Stimulated activated CD4-positive, alpha-beta T cell treated with anti-CD3 and anti-CD28 coated beads, Interleukin-4, amount 100 ng/mL, for 24 hours (primary cell): ENCODE results near the gene FBH1.
"Not testable (repeated sequence)": the region's sequence is repeated elsewhere in the genome, so short reads cannot be mapped to it uniquely, and the experiment has no call there.

Experiments
- DNase-seq: peaks from one replicate; pipeline ENCODE4 v3.0.0-alpha.2; 2020

FBH1 gene

GRCh38 chr10:5905854-5906507 is 15.9 kb downstream of the FBH1 start:
- DNase-seq: no peak

DNA sequence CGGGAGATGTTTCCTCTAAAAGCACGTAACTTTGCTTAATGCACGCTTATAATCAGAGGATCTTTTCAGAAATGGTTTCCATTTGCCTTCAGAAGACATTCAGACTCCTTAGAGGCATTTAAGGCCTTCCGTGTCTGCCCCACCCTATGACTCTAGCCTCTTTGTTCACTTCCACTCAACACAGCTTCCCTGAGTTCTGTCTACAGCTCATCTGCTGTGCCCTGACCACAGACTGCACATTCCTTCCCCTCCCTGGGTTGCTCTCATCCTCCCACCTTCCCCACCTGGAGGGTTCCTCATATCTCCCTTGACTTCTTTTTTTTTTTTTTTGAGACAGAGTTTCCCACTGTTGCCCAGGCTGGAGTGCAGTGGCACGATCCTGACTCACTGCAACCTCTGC is 16.6 kb downstream of the FBH1 start:
- DNase-seq: no peak

DNA sequence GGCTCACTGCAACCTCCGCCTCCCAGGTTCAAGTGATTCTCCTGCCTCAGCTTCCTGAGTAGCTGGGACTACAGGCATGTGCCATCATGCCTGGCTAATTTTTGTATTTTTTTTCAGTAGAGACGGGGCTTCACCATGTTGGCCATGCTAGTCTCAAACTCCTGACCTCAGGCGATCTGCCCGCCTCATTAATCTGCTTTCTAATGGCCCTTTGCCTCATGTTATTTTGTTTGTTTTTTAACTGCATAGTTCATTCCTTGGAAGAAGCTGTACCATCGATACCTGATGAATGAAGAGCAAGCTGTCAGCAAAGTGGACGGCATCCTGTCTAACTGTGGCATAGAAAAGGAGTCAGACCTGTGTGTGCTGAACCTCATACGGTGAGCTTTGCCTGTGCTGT is 18.6 kb downstream of the FBH1 start:
- DNase-seq: not testable (repeated sequence)

DNA sequence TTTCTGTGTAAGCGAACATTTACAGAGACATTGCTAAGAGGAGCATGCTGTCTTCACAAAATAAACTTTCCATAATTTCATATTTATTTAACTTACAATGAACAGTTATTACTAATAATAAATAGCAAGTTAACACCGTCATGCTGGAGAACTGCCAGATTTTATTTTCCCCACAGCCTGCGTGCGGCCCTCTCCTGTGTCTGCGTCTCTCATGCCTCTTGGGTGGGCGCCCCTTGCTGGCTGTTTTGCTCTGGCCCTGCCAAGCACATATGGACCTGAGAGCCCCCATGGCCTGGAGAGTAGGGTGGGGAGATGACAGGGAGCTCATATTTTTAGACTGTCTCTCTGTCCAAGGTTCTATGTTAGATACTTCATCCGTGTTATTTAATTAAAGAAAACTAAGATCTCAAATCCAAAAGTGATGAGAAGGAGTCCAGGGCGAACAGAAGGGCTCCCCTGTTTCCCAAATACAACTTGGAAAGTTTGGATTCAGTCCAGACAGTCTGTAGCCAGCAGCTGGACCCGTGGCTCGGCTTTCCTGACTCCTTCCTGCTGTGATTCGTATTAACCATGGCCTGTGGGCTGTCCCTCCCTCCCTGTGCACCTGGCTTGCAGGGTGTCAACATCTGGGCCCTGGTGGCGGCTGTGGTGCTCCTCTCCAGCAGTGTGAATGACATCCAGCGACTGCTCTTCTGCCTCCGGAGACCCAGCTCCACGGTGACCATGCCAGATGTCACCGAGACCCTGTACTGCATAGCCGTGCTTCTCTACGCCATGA is 20.5 kb downstream of the FBH1 start:
- DNase-seq: no peak

GRCh38 chr10:5911670-5912069 is 21.6 kb downstream of the FBH1 start:
- DNase-seq: no peak

GRCh38 chr10:5913736-5914135 is 23.7 kb downstream of the FBH1 start:
- no peak for DNase-seq

- no peak for DNase-seq
These were observed 25.4 kb downstream of the FBH1 start for GRCh38 chr10:5915451-5915850.

- no peak for DNase-seq
These were observed 27.3 kb downstream of the FBH1 start for GRCh38 chr10:5917305-5917704.

DNA sequence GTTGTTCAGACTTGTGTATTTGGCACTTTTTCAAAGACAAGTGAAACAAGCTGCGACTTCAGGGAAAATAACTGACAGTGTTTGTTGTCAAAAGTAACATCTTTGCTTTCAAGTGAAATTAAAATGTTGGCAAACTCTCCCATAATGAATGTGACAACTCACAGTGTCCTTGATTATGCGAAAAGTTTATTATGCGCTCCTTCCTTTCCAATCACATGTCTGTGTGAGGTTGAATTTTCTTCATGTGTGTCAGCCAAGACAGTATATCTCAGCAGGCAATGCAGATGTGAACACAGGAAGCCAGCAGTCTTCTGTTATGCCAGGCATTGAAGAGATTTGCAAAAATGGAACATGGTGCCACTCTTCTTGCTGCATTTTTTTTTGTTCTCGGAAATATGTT is 28.7 kb downstream of the FBH1 start:
- DNase-seq: no peak

DNA sequence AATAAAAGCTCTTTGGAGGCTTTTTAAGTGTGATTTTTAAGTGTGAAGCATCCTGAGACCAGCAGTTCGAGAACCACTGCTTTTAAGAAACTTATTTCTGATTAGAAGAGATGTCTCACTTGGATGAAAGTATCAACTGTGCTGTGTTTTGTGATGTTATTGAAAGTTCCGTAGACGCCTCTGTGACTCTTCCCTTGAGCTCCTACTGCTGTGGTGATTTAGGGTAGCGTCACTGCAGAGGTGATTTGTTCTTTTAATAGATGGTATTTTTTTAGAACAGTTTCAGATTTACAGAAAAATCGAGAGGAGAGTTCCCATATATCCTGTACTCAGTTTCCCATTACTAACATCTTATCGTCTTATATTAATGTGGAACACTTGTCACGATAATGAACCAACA is 29.5 kb downstream of the FBH1 start:
- DNase-seq: no peak

- no peak for DNase-seq
These were observed 31.7 kb downstream of the FBH1 start for GRCh38 chr10:5921746-5922145.

GRCh38 chr10:5924889-5925288 is 34.8 kb downstream of the FBH1 start:
- DNase-seq: no peak

DNA sequence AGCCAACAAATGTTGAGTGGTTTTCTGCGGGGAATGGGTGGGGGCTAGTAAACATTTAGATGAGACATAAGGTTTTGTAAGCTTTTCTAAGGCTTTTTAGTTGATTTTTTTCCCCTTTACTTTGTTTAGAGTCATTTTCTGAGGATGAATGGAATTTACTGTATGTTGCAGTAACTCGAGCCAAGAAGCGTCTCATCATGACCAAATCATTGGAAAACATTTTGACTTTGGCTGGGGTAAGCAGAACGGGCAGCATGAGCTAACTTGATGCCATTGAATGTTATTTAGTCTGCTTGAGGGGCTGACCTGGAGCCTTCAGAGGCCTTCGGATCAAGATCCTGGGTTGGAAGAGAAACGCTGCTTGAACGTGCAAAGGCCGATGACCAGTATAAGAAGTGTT is 37.3 kb downstream of the FBH1 start:
- no peak for DNase-seq

GRCh38 chr10:5929442-5929841 is 39.4 kb downstream of the FBH1 start:
- DNase-seq: no peak

GRCh38 chr10:5930272-5930671 is 40.2 kb downstream of the FBH1 start:
- no peak for DNase-seq

GRCh38 chr10:5932345-5932744 is 42.3 kb downstream of the FBH1 start:
- no peak for DNase-seq

- no peak for DNase-seq
These were observed 44.0 kb downstream of the FBH1 start for GRCh38 chr10:5933909-5934546.

- no peak for DNase-seq
These were observed 45.6 kb downstream of the FBH1 start for GRCh38 chr10:5935628-5936027.

- no peak for DNase-seq
These were observed 47.0 kb downstream of the FBH1 start for GRCh38 chr10:5937016-5937415.

DNA sequence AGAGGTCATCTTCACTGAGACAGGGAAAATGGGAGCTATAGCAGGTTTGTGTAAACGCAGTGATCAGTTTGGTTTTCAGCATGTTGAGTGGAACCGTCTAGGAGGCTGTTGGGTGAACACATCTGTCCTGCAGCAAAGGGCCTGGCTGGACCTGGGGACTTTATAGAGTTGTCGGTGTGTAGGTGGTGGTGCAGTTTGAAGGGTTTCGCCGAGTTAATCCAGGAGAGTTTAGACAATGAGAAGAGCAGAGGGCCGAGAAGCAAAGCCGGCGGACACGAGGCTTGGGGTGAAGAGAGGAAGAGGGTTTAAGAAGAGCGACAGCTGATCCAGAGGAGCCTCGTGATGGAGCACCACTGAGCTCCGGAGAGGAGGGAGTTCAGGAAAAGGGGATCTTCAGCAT is 48.2 kb downstream of the FBH1 start:
- no peak for DNase-seq

- no peak for DNase-seq
These were observed 50.8 kb downstream of the FBH1 start for GRCh38 chr10:5940807-5941218.

- no peak for DNase-seq
These were observed 51.5 kb downstream of the FBH1 start for GRCh38 chr10:5941579-5941978.

GRCh38 chr10:5942001-5942400 is 52.0 kb downstream of the FBH1 start:
- DNase-seq: no peak

DNA sequence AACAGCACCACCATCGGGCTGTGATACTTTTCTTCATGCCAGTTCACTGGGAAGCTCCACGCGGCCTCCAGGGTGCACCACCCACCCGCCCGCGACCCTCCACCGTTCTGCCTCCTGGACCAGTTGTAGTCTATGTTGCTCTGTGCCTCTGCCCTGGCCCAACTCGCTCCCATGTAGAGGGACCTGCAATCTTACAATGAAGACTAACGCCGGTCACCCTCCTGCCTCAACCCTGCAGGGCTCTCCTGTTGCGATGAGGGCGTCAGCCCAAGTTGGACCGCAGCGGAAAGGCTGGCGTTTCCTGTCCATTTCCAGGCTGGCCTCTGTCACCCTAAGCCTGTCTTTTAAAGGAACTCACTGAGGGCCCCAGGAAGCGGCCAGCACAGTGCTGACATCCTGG is 52.4 kb downstream of the FBH1 start:
- no peak for DNase-seq
